GM18909 (cell line): ENCODE data around the gene FOXN3.

Experiments used
- ATAC-seq: cut with Tn5 transposase; IDR thresholded peaks from one replicate; pipeline ENCODE4 v1.9.1; 2021; ENCODE audit warnings: mild to moderate bottlenecking; ENCODE audit not compliant: unreplicated experiment, poor library complexity

FOXN3 gene, protein sequence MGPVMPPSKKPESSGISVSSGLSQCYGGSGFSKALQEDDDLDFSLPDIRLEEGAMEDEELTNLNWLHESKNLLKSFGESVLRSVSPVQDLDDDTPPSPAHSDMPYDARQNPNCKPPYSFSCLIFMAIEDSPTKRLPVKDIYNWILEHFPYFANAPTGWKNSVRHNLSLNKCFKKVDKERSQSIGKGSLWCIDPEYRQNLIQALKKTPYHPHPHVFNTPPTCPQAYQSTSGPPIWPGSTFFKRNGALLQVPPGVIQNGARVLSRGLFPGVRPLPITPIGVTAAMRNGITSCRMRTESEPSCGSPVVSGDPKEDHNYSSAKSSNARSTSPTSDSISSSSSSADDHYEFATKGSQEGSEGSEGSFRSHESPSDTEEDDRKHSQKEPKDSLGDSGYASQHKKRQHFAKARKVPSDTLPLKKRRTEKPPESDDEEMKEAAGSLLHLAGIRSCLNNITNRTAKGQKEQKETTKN

GRCh38 chr14:89417091-89417464, at the start of gene FOXN3:
FOXN3 (minus strand) TSS chr14:89417233; CDS start chr14:89412476, 4,757 bp downstream.
- peak; percentile 55 for ATAC-seq

- peak; percentile 55 for ATAC-seq
Measured at GRCh38 chr14:89466484-89466883, 49.5 kb upstream of the FOXN3 start.

- no peak for ATAC-seq
Measured at GRCh38 chr14:89465876-89466275, 48.8 kb upstream of the FOXN3 start.

DNA sequence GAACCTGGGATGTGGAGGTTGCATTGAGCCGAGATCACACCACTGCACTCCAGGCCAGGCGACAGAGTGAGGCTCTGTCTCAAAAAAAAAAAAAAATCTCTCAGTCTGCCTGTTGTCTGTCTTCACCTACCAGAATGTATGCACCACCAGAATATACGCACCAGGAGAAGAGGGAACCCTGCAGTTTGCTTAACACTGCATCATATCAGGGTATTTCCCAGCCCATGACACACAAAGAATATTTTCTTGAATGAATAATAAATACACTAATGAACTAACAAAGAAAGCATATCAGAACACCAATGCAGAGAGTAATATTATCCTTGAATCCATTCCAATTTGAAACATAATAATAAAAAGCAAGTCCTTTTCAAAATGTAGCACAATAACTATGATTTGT, 44.2 kb upstream of the FOXN3 start:
- ATAC-seq, result no peak

DNA sequence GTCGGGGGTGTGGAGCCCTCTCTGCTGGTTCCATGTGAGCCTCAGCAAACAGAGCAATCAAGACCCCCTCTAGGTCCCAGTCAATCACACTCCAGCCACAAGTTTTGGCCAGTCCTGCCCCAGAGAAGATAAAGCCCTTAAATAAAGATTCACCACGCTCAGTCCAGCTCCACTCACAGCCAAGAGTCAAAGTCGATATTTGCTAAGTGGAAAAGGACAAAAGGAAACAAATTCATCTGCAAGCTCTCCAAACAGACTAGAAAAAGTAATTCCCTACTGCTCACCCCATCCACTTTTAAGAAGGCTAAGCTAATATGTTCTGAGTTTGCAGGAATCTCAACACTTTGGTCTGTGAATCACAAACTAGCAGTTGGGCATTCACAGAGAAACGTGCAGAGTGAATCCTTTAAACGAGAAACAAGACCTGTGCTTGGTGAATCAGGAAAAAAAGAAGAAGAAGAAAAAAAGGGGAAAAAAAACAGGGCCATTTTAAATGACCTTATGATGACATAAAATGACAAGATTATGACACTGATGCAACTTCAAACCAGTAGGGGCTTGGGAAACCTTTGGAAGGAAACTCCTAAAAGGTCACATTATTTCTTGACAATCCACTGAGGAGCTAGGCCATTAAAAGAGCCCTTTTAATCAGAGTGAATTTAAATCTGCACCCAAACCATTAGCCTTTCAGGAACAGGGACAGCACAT, 41.8 kb upstream of the FOXN3 start:
- no peak for ATAC-seq

DNA sequence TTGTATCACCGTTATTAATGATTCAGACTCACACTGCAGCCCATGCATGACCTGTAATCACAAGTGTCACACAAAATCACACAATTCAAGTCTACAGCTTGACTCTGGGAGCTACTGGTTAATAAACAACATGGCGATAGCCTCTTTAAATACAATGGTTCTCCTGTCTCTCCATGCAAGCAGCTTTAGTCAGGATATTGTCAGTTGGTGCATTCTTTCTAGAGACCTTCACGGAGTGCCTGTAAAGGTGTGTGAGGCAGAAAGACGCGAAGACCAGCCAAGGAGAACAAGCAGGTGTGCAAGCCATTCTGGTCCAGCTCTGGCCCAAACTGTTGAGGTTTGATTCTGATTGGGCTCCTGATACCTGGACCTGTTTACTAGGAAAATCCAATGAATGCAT, 40.0 kb upstream of the FOXN3 start:
- ATAC-seq, result no peak

DNA sequence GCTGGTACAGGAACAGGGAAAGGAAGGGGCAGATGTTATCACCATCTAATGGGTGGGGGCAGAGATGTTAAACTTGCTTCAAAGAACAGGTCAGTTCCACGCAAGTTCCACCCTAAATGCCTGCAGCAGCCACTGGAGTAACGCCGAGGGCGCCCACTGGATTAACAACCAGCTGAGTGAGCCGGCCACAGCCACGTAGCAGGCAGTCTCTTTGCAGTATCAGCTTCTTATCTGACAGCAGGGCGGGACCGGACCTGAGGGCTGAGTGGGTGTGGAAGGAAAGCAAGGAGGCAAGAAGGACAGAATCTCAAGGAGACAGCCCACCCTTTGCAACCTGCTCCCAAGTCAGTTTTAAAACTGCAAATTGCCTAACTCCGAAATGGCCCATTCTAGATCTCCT, 38.4 kb upstream of the FOXN3 start:
- no peak for ATAC-seq

DNA sequence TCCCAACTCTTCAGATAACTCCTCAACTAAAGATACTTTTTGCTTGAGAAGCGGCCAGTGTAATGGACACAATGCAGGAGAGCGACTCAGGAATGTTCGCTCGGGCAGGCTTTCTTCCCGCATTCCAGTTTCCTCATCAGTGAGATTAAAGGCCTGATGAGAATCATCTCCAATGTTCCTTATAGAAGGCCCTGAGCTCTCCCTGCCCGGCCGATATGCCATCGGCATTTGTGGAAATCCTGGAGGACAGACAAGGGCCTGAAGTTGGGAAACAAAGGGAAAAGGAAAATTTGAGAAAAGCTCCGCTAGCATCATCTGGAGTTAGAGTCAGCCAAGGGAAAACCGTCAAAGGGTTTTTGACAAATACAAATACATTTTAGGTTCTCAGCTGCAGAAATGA, 38.0 kb upstream of the FOXN3 start:
- no peak for ATAC-seq

GRCh38 chr14:89452281-89452680, 35.2 kb upstream of the FOXN3 start:
- no peak for ATAC-seq

DNA sequence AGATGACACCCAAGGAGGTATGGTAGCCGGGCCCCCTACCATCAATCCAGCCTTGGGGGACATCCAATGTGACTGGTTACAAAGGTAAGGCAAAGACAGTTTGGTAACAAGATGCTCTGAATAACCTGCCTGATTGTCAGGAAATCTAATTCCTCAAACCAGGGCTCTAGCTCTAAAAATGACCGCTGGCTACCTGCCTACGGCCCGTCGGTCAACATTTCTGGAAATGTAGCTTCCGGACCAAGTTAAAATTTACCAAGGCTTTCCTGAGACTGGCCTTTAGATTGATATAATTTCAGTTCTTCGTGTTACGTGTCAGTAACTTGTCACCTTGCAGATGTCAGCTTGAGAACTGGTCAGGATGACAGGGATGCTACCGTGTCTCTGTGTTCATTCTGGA, 34.2 kb upstream of the FOXN3 start:
- no peak for ATAC-seq

DNA sequence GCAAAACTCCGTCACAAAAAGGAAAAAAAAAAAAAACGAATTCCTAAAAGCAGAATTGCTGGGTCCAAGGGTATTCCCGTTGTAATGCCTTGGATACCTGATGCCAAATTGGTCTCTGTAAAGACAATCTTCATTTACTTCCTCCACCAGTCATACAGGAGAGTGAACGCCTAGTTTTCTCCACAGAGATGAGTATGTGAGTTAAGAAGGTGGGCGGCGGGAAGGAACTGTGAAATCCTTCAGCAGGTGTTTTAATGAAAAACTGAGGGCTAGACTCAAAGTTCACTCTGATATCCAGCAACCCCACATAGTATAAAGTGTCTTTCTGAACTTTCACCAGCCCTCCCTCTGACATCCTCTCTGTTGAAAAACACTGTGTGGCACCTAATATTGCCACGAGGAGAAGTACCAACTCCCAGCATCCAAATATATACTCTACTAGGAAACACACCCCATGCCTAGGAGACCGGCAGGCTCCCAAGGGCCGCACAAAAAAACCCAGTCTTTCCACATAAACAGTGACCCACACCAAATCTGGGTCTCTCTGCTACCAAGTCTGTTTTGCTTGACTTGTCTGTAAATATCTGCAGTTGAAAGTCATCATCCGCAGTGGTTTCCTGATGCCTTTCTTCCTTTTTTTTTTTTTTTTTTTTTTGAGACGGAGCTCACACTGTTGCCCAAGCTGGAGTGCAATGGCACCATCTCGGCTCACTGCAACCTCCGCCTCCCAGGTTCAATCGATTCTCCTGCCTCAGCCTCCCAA, 30.3 kb upstream of the FOXN3 start:
- ATAC-seq, result no peak

GRCh38 chr14:89445273-89445973, 28.4 kb upstream of the FOXN3 start:
- ATAC-seq, result no peak

DNA sequence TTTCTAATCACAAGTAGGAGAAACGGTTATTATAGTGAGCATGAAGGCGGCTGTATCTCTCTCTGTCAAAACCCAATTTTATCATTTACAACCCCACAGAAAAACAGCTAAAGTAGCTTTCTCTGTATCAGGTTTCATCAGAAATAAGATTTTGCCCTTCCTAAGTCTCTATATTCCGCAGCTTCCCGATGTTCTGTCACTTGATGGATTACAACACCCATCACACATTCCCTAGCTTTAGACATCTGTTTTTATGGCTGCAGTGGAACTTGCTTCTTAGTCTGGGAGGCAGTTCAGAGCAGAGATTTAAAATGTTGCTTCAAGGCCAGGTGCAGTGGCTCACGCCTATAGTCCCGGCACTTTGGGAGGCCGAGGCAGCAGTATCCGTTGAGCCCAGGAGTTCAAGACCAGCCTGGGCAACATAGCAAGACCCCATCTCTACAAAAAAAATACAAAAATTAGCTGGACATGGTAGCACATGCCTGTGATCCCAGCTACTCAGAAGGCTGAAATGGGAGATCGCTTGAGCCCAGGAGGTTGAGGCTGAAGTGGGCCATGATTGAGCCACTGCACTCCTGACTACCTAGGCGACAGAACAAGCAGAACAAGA, 27.6 kb upstream of the FOXN3 start:
- ATAC-seq, result no peak

GRCh38 chr14:89444044-89444443, 27.0 kb upstream of the FOXN3 start:
- no peak for ATAC-seq

GRCh38 chr14:89443042-89443629, 26.1 kb upstream of the FOXN3 start:
- no peak for ATAC-seq

DNA sequence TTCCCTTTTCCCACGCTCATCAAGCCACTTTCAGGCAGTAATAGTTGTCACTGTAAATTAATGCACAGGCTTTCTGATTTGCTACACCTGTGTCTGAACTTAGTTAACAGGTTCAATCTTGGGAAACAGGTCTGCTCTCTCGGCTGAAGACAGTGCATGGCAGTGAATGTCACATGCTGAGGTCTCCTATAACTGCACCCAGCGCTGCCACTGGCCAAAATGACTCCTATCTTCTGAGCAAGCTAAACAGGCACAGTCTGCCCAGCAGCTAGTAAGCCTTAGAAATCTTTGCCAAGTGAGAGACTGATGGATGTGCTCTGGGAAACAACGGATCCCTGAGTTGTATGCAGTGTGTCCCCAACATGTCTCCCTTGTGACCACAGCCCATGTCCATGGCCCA, 25.2 kb upstream of the FOXN3 start:
- ATAC-seq, result no peak

- ATAC-seq, result no peak
Measured at GRCh38 chr14:89440986-89441909, 24.2 kb upstream of the FOXN3 start.

DNA sequence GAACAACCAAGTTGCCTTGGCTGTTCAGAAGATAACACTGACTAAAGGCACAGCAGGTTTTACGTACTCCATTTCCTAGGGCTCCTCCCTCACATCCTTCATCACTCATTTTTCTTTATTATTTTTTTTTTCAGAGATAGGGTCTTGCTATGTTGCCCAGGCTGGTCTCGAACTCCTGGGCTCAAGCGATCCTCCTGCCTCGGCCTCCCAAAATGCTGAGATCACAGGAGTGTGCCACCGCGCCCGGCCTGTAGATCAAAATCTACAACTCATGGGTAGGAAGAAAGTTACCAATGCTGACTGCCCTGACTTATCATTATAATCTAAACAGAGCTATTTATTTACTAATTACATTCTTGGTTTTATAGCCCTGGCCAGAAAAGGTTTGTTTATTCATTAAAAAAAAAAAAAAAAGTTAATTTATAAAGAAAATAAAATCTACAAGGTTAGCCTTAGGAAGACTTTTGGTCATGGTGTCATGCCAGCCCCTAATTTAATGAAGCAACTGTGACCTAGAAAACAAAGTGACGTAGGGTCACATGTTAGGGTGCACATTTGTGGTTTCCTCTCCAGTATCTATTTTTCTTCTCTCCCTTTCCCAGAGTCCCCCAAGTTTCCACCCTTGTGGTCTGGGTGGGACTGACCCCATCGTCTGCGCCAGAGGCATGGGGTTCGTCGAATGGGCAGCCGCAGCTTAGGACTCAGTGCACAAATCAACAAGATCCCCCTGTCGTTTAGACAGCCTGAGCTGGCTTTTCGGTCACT, 19.0 kb upstream of the FOXN3 start:
- ATAC-seq, result no peak
